Measurements from ENCODE around the gene DYRK1B. TPM values are rescaled to one million over a fixed set of nuclear protein-coding genes. Genes with fewer than 3 reads are reported as not detected.

The DYRK1B gene
- total and polyA plus RNA-seq, 5 donors from 2014 or later: 7.2 to 32.6 (median 10.9) TPM

DNA sequence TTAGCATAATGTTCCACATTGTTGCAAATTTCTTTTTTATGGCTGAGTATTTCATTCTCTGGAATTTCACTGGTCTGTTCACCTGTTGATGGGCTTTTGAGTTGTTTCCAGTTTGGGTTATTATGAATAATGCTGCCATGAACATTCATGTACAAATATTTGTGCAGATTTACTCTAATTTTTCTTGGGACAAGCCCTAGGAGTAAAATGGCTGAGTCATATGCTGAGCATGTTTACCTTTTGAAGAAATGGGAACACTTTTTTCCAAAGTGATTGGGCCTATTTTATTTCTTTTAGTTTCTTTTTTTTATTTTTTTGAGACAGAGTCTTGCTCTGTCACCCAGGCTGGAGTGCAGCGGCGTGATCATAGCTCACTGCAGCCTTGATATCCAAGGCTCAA is 16.9 kb upstream of the DYRK1B start:
- Mint-ChIP-seq H3K4me1 (peaks cover 4 to 12% (median 9%) of the 10 kb centered on the region in 4 donors), H3K9me3 (no peaks in the 10 kb centered on the region), H3K27me3 (peaks cover 6% of the 10 kb centered on the region), H3K4me3 (no peak overlapping the region), H3K27ac (no peak overlapping the region), H3K36me3 (no peaks in the 10 kb centered on the region)
- no peaks in the 10 kb centered on the region for H3K27me3 ChIP-seq (ENCODE audit: control insufficient read depth, insufficient read depth, low read length)
- ATAC-seq (ENCODE audit: low read depth in 2 of 2): no peak
- H3K4me1 ChIP-seq (ENCODE audit: control insufficient read depth, insufficient read depth, low read length, poor library complexity, severe bottlenecking): peaks cover 10% of the 10 kb centered on the region
- no peaks in the 10 kb centered on the region for H3K36me3 ChIP-seq (ENCODE audit: control insufficient read depth, insufficient read depth, low read length)
- H3K4me3 ChIP-seq (ENCODE audit: low read depth, low read length): no peak overlapping the region
- no peak for DNase-seq
- H3K9me3 ChIP-seq (ENCODE audit: control insufficient read depth in 2 of 2, low read length in 2 of 2): no peaks in the 10 kb centered on the region
- H3K27ac ChIP-seq (ENCODE audit: insufficient read depth, low read length, poor library complexity, severe bottlenecking): no peak overlapping the region

- H3K9me3 Mint-ChIP-seq: no peaks in the 10 kb centered on the region
- H3K27me3 Mint-ChIP-seq: peaks cover 6% of the 10 kb centered on the region
- peak overlapping the region in 1 of 3 donors; percentile 59 for H3K27ac Mint-ChIP-seq
- no peaks in the 10 kb centered on the region for H3K36me3 ChIP-seq (ENCODE audit: control insufficient read depth, insufficient read depth, low read length)
- no peak for ATAC-seq (ENCODE audit: low read depth in 2 of 2)
- H3K4me3 Mint-ChIP-seq: peak overlapping the region in 2 of 4 donors; percentile 28 to 79
- H3K4me1 ChIP-seq (ENCODE audit: control insufficient read depth, insufficient read depth, low read length, poor library complexity, severe bottlenecking): peaks cover 35% of the 10 kb centered on the region
- no peaks in the 10 kb centered on the region for H3K27me3 ChIP-seq (ENCODE audit: control insufficient read depth, insufficient read depth, low read length)
- peaks cover 10 to 36% (median 30%) of the 10 kb centered on the region in 4 donors for H3K4me1 Mint-ChIP-seq
- no peak for DNase-seq
- H3K4me3 ChIP-seq (ENCODE audit: low read depth, low read length): no peak overlapping the region
- H3K9me3 ChIP-seq (ENCODE audit: control insufficient read depth in 2 of 2, low read length in 2 of 2): no peaks in the 10 kb centered on the region
- H3K36me3 Mint-ChIP-seq: no peaks in the 10 kb centered on the region
- no peak overlapping the region for H3K27ac ChIP-seq (ENCODE audit: insufficient read depth, low read length, poor library complexity, severe bottlenecking)
Observed at GRCh38 chr19:39848392-39848791, 14.4 kb upstream of the DYRK1B start.

DNA sequence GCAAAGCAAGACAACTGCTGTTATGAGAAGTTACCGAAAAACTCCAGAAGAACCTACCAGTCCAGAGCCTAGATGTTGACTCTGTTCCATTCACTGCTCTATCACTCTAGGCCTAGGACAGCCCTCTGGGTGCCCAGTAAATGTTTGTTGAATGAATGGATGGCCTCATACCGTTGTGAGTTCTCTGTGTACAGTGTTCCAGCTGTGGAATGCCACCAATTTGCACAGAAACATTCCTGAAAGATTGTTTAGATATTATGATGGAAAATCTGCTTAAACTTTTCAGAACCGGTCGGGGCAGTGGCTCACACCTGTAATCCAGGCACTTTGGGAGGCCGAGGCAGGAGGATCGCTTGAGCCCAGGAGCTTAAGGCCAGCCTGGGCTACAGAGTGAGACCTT is 13.6 kb upstream of the DYRK1B start:
- Mint-ChIP-seq H3K27ac (peak overlapping the region in 1 of 3 donors; percentile 95), H3K9me3 (no peaks in the 10 kb centered on the region), H3K4me1 (peaks cover 12 to 44% (median 38%) of the 10 kb centered on the region in 4 donors), H3K36me3 (no peaks in the 10 kb centered on the region), H3K4me3 (peak overlapping the region in 3 of 4 donors; percentile 10 to 86 (median 27)), H3K27me3 (peaks cover 6% of the 10 kb centered on the region)
- Histone ChIP-seq H3K27ac (ENCODE audit: insufficient read depth, low read length, poor library complexity, severe bottlenecking) (no peak overlapping the region), H3K9me3 (ENCODE audit: control insufficient read depth in 2 of 2, low read length in 2 of 2) (no peaks in the 10 kb centered on the region), H3K36me3 (ENCODE audit: control insufficient read depth, insufficient read depth, low read length) (no peaks in the 10 kb centered on the region), H3K4me3 (ENCODE audit: low read depth, low read length) (no peak overlapping the region), H3K27me3 (ENCODE audit: control insufficient read depth, insufficient read depth, low read length) (no peaks in the 10 kb centered on the region), H3K4me1 (ENCODE audit: control insufficient read depth, insufficient read depth, low read length, poor library complexity, severe bottlenecking) (peaks cover 38% of the 10 kb centered on the region)
- no peak for ATAC-seq (ENCODE audit: low read depth in 2 of 2)
- no peak for DNase-seq

DNA sequence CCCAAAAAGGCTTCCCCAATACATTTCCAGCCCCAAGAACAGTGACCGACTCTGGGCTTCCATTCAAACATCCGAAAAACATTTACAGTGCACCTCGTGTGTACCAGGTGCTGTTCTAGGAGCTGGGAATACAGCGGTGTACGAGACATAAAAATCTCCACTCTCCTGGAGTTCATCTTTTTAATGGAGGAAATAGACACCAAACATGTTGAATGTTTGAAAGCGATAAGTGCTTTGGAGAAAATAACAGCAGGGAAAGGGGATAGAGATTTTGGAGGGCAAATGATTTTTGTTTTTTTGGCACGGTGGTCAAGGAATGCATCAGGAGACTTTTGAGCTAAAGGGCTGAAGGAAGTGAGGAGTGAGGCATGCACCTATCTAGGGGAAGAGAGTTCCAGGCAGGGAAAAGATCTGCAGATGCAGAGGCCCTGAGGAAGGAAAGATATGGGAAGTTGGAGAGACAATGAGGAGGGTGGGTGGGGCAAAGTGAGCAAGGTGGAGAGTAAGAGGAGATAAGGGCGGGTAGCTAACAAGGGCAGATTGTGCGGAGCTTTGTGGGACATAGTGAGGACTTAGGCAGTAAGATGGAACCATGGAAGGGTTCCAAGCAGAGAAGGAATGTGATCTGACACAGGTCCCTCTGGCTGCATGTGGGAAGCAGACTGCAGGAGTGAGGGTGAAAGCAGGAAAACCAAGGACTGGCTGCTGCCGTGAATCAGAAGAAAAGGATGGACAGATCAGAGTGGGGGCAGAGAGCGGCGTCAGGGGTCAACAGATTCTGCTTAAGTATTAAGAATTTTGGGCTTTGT is 12.9 kb upstream of the DYRK1B start:
- no peaks in the 10 kb centered on the region for H3K9me3 Mint-ChIP-seq
- Histone ChIP-seq H3K27me3 (ENCODE audit: control insufficient read depth, insufficient read depth, low read length) (no peaks in the 10 kb centered on the region), H3K27ac (ENCODE audit: insufficient read depth, low read length, poor library complexity, severe bottlenecking) (peak overlapping the region; percentile 92), H3K9me3 (ENCODE audit: control insufficient read depth in 2 of 2, low read length in 2 of 2) (no peaks in the 10 kb centered on the region), H3K4me3 (ENCODE audit: low read depth, low read length) (peak overlapping the region; percentile 64), H3K36me3 (ENCODE audit: control insufficient read depth, insufficient read depth, low read length) (no peaks in the 10 kb centered on the region), H3K4me1 (ENCODE audit: control insufficient read depth, insufficient read depth, low read length, poor library complexity, severe bottlenecking) (peaks cover 42% of the 10 kb centered on the region)
- peaks cover 4% of the 10 kb centered on the region for H3K27me3 Mint-ChIP-seq
- H3K4me3 Mint-ChIP-seq: peak overlapping the region; percentile 74 to 93 (median 88)
- no peak for ATAC-seq (ENCODE audit: low read depth in 2 of 2)
- no peak for DNase-seq
- no peaks in the 10 kb centered on the region for H3K36me3 Mint-ChIP-seq
- peak overlapping the region; percentile 95 to 99 (median 96) for H3K27ac Mint-ChIP-seq
- peaks cover 17 to 51% (median 42%) of the 10 kb centered on the region in 4 donors for H3K4me1 Mint-ChIP-seq

DNA sequence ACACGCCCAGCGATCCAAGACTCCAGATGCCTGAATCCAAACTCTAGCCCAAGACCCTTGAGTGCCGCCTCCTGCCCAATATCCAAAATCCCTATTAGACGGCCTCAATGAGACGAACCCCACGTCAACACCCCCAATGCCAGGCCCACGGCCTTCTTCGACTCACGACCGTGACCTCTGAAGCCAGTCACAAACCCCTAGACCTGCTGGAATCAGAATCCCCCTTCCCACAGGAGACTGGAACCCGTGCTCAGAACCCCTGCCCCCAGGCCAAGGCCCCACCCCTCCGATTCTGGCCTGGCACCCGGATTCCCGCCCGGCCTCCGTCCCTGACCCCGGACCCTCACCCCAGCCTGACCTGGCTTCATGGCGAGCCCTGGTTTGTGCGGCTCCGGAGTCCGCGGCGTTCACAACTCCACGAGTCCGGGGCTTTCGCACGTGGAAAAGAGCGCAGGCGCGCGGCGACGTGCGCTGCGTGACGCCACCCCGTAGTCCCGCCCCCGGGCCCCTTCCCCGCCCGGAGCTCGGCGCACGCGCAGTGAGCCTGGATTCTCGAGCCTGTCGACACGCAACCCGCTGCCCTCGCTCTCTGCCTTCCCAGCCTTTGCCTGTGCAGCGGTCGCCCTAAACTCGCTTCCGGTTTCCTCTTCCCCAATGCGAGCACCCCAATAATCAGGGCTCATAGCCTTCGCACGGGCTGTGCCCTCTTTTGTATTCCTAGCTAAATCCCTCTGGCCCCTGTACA is 12.1 kb upstream of the DYRK1B start, which contains the start of gene FBL:
Gene FBL (minus strand): TSS at position 447 of the 745 bp plus-strand sequence. CDS start 79 bp downstream, at position 368.
- H3K4me1 Mint-ChIP-seq: peaks cover 17 to 58% (median 43%) of the 10 kb centered on the region in 4 donors
- H3K27ac Mint-ChIP-seq: peak within 1 kb of the TSS; percentile 95 to 99 (median 96)
- Histone ChIP-seq H3K4me3 (ENCODE audit: low read depth, low read length) (peak within 1 kb of the TSS; percentile 80), H3K36me3 (ENCODE audit: control insufficient read depth, insufficient read depth, low read length) (no peaks in the 10 kb centered on the region), H3K4me1 (ENCODE audit: control insufficient read depth, insufficient read depth, low read length, poor library complexity, severe bottlenecking) (peaks cover 42% of the 10 kb centered on the region), H3K27me3 (ENCODE audit: control insufficient read depth, insufficient read depth, low read length) (no peaks in the 10 kb centered on the region), H3K9me3 (ENCODE audit: control insufficient read depth in 2 of 2, low read length in 2 of 2) (no peaks in the 10 kb centered on the region), H3K27ac (ENCODE audit: insufficient read depth, low read length, poor library complexity, severe bottlenecking) (peak within 1 kb of the TSS; percentile 92)
- H3K4me3 Mint-ChIP-seq: peak within 1 kb of the TSS; percentile 74 to 93 (median 88)
- DNase-seq (peak; percentile 95 to 96 (median 96)), ATAC-seq (ENCODE audit: low read depth in 2 of 2) (peak; percentile 87 to 88)
- H3K27me3 Mint-ChIP-seq: no peaks in the 10 kb centered on the region
- no peaks in the 10 kb centered on the region for H3K9me3 Mint-ChIP-seq
- H3K36me3 Mint-ChIP-seq: no peaks in the 10 kb centered on the region

- Histone ChIP-seq H3K27me3 (ENCODE audit: control insufficient read depth, insufficient read depth, low read length) (no peaks in the 10 kb centered on the region), H3K9me3 (ENCODE audit: control insufficient read depth in 2 of 2, low read length in 2 of 2) (no peaks in the 10 kb centered on the region), H3K4me1 (ENCODE audit: control insufficient read depth, insufficient read depth, low read length, poor library complexity, severe bottlenecking) (peaks cover 42% of the 10 kb centered on the region), H3K36me3 (ENCODE audit: control insufficient read depth, insufficient read depth, low read length) (no peaks in the 10 kb centered on the region), H3K4me3 (ENCODE audit: low read depth, low read length) (peak overlapping the region; percentile 80), H3K27ac (ENCODE audit: insufficient read depth, low read length, poor library complexity, severe bottlenecking) (peak overlapping the region; percentile 92)
- H3K4me3 Mint-ChIP-seq: peak overlapping the region; percentile 74 to 93 (median 88)
- no peaks in the 10 kb centered on the region for H3K36me3 Mint-ChIP-seq
- no peaks in the 10 kb centered on the region for H3K9me3 Mint-ChIP-seq
- ATAC-seq (ENCODE audit: low read depth in 2 of 2) (no peak), DNase-seq (peak in 1 of 3 donors; percentile 33)
- H3K27me3 Mint-ChIP-seq: no peaks in the 10 kb centered on the region
- H3K27ac Mint-ChIP-seq: peak overlapping the region in 2 of 3 donors; percentile 95 to 96
- peaks cover 17 to 60% (median 44%) of the 10 kb centered on the region in 4 donors for H3K4me1 Mint-ChIP-seq
Observed at GRCh38 chr19:39845584-39845932, 11.6 kb upstream of the DYRK1B start.

DNA sequence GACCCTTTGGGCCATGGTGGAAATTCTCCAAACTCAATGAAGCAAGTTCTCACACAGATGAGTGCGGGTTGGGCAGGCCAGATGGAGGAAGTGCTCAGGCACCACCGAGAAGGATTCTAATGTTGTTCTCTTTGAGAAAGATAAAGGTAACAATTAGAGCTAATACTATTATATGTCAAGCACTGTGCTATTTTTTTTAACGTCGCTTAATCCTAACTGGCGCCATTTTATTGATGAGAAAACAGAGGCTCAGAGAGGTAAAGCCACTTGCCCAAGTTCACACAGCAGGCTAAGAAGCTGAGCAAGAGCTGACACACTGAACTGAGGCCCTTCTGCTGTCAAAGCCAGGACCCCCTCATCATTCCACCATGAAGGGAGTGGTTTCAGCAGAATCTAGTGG is 11.2 kb upstream of the DYRK1B start:
- H3K27ac ChIP-seq (ENCODE audit: insufficient read depth, low read length, poor library complexity, severe bottlenecking): peak overlapping the region; percentile 92
- Mint-ChIP-seq H3K9me3 (no peaks in the 10 kb centered on the region), H3K36me3 (no peaks in the 10 kb centered on the region), H3K4me1 (peaks cover 17 to 60% (median 44%) of the 10 kb centered on the region in 4 donors), H3K4me3 (peak overlapping the region; percentile 74 to 93 (median 88)), H3K27me3 (no peaks in the 10 kb centered on the region), H3K27ac (peak overlapping the region; percentile 75 to 96 (median 95))
- H3K4me1 ChIP-seq (ENCODE audit: control insufficient read depth, insufficient read depth, low read length, poor library complexity, severe bottlenecking): peaks cover 42% of the 10 kb centered on the region
- peak overlapping the region; percentile 80 for H3K4me3 ChIP-seq (ENCODE audit: low read depth, low read length)
- H3K36me3 ChIP-seq (ENCODE audit: control insufficient read depth, insufficient read depth, low read length): peaks cover 1% of the 10 kb centered on the region
- H3K9me3 ChIP-seq (ENCODE audit: control insufficient read depth in 2 of 2, low read length in 2 of 2): no peaks in the 10 kb centered on the region
- no peaks in the 10 kb centered on the region for H3K27me3 ChIP-seq (ENCODE audit: control insufficient read depth, insufficient read depth, low read length)
- no peak for ATAC-seq (ENCODE audit: low read depth in 2 of 2)
- DNase-seq: no peak

Measured in CD4-positive, CD25-positive, alpha-beta regulatory T cell (primary cell).